ENCODE measurements around the gene FITM1.

FITM1 gene, protein sequence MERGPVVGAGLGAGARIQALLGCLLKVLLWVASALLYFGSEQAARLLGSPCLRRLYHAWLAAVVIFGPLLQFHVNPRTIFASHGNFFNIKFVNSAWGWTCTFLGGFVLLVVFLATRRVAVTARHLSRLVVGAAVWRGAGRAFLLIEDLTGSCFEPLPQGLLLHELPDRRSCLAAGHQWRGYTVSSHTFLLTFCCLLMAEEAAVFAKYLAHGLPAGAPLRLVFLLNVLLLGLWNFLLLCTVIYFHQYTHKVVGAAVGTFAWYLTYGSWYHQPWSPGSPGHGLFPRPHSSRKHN

DNA sequence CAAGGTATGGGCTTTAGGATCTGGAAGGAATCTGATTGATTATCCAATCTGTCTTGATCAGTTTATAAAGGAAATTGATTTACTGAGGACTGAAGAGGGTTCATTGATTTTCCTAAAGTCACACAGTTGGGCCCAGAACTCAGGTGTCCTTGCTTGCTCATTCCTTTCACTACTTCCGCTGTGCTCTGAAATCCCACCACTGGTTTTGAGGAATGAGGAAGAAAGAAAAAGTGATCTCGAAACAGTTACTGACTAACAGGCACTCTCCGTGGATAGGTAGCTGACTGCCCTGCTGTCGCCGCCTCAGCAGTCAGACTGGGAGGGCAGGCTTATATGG is at the start of gene FITM1:
TSS of gene FITM1 (plus strand) at position 280 of the 337 bp plus-strand sequence. CDS start 905 bp downstream, outside the sequence.
- no peak for DNase-seq (ENCODE audit: low read depth in 2 of 2)

DNA sequence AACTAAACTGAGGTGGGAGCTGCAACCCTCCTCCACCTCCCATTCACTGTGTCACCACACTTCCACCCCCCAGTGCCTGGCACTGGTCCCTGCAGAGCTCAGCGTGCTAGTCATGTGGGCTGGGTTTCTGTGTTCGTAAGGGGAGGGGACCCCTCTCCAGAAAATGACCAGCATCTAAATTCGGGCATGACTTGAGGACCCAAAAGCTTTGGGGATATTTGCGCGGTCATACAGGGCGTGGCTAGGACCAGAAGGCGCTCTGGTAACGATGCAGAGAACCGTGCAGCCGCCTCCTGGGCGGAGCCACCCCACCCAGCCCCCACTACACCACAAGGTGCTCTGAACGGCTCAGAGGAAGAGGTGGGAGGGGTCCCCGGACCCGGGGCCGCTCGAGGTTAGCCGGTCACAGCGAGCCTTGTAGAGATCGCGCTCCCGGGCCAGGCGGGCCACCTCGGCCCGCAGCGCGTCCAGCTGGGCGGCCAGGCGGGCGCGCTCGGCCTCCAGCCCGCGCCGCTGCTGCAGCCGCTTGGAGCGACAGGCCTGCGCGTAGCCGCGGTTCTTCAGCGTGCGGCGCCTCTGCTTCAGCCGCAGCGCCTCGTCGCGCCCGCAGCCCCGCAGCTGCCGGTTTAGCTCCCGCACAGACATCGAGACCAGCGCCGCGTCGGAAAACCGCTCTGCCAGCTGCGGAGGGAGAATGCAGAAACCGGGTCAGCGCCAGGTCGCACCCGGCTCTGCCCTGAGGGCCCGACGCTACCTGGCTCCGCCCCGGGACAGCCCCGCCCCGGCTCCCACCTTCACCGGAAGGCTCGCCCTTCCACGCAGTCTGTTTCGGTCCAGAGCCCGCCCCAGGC is 49.3 kb upstream of the FITM1 start:
- peak; percentile 27 to 42 for DNase-seq (ENCODE audit: low read depth in 2 of 2)

DNA sequence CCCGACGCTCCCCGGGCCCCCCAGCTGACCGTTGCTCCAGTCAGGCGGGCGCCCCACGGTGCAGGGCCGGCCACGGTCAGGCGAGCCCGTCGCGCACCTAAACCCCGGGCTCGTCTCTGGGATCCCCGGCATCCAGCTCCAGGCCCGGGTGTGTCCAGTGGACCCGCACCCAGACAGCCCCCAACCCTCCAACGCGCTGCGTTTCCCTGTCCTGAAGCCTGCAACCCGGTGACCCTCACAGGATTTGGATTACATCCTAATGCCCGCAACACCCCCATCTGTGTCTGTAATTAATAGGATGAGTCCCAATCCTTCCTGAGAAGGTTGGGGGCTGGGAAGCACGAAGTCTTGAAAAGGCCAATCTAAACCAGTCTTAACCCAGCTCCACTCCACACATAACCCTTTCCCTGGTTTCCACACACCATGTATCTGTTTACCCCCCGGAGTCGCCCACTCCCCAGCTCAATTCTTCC is 48.7 kb upstream of the FITM1 start:
- no peak for DNase-seq (ENCODE audit: low read depth in 2 of 2)

DNA sequence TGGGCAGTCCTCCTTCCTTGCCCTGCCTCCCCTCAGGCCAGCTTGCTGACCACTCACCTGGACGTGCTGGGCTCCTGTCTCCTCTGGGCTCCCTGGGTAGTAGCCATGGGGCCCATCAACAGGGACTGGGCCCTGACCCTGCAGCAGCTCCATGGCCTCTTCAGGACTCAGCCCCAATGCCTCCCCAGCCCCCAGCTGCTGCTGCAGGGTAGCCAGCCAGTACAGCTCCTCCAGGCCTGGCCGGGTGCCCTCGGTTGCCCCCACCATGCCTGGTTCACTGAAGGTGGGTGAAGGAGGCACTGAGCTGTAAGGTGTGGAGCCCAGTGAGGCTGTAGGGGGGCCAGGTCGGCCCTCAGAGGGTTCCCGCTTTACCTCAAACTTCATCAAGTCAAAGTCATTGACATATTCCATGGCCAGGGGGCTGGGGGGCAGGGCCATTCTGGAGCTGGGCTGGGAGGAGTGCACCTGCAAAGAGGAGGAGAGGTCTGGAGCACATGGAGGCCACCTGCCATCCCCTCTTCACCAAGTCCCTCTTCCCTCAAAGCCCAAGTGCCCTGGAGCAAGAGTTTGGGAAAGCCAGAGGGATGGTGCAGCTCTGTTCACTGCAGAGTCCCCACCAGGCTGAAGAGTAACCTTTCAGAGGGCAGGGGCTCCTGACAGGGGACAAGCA is 47.9 kb upstream of the FITM1 start:
- no peak for DNase-seq (ENCODE audit: low read depth in 2 of 2)

DNA sequence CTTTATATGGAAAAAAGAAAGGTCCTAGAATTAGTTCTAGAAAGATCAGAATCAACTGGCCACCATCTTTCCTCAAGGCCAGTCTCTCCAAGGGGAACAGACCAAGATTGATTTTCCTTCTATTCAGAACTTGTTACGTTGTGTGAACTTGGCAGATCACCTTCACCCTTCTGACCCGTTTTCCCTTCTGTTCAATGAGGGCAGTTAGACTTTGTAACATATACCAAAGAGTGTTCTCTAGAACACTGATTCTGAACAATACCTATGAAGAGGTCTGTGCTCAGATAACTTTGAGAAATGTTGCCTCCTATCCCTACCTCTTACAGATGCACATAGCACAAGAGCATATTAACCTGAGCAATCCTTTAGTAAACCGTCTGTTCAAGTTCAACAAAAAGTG is 47.0 kb upstream of the FITM1 start:
- DNase-seq (ENCODE audit: low read depth in 2 of 2): no peak

DNA sequence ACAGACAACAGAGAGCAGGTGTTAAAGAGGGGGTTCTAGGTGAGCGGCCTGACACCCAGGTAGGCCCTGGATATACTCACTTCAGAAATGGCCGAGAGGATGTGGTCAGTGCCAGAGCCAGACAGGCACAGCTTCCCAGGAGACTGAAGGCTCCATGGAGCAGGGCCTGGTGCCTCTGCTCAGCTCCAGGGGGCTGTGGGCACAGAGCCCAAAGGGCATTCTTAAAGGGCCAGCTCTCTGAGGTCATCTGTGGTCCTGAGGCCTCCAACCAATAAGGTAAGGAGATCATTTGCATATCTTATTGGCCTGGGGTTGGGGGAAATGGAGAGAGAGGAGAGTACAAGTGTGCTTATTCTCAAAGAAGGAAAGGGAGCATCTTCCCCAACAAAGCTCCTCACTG is 46.0 kb upstream of the FITM1 start:
- DNase-seq (ENCODE audit: low read depth in 2 of 2): no peak

DNA sequence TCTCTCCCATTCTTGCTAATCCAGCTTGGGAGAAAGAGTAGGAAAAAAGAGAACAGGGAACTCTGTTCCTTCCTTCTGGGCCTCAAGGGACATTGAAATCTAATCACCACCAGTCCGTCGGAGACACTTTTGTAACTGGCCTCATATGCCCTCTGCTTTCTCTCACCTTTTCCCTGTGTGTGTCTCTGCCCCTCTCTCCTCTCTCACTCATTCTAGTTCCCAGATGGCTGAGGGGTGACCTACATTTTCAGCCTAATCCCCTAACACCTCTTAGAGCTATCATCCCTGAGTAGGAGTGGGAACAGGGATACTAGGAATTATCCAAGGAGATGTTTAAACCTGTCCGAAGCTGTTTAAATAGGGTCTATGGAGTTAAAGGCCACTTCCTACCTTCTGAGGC is 45.2 kb upstream of the FITM1 start:
- no peak for DNase-seq (ENCODE audit: low read depth in 2 of 2)

DNA sequence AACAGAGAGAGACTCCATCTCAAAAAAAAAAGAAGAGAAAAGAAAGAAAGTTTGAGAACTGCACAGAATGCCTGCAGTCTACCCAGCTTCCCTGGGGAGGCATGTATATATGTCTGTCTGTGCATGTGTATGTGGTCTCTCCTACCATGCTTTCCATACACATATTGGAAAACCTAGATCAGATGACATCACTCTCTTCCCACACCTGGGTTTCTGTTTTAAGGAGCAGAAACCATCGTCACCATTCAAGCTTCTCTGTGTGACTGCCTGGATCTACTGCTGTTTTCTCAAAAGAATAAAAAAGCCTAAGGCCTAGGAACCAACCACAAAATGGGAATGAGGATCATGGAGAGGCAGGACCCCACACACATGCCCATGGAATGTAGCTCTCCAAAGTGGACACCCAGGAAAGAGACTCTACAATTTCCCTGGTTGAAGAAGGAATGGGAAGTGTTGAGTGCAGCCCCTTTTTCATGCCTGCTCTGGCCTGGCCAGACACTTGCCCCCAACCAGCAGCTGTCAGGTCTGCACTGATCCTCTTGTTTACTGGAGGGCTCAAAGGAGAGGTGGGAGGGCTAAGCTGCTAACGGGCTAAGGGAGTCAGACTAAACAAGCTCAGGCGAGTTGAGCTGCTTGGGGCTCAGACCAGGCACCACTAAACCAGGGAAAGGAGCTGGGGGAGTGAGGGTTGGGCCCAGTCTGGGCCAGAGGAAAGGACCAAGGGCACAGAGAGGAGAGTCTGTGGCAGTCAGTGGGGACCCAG is 44.1 kb upstream of the FITM1 start:
- no peak for DNase-seq (ENCODE audit: low read depth in 2 of 2)

DNA sequence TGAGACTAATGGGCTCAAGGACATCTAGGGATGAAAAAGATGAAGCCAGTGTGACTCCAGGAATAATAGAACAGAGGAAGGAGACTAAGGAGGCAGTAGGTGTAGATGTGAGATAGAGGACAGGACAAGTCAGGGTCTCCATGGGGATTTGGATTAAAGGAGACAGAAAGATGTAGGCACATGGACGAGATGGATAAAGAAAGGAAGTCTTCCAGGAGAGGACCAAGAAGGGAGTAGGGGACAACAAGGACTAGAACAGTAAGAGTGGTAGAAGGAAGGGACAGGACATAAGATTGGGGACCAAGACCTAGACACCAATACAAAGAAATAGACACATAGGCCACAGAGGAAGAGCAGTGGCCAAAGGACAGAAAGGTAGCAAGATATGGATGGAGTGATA is 43.5 kb upstream of the FITM1 start:
- no peak for DNase-seq (ENCODE audit: low read depth in 2 of 2)

DNA sequence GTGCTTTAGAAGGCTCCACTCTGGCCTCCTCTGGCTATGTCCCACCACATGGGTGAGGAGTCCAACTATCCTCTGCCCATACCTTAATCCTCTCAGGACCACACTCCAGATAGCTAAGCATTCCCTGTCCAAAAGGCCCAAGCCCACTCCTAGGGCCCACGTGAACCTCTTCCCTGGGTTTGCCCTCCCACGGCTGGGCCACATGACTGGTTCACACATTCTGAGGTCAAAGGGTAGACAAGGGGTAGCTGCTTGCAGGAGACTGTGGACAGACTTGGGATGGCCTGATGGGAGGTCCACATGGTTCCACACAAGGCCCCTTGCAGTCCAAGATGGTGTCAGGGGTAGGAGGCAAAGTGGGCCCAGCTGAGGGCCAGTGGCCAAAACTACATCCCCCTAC is 42.4 kb upstream of the FITM1 start:
- no peak for DNase-seq (ENCODE audit: low read depth in 2 of 2)

DNA sequence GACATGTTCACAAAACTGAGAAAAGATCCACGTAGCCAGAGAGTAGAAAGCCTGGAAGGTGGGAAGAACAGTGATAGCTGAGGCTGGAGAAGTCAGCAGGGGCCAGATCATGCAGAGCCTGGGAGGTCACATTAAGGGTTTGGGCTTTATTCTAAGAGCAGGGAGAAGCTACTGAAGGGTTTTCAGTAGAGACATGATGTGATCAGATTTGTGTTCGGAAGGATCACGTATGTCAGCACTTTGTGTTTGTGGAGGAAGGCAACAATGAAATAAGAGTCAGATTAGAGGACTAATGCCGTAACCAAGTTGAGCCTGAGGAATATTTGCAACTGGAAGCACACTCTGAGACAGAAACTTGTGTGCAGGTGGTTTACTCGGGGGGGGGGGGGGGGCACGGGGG is 40.6 kb upstream of the FITM1 start:
- no peak for DNase-seq (ENCODE audit: low read depth in 2 of 2)

DNA sequence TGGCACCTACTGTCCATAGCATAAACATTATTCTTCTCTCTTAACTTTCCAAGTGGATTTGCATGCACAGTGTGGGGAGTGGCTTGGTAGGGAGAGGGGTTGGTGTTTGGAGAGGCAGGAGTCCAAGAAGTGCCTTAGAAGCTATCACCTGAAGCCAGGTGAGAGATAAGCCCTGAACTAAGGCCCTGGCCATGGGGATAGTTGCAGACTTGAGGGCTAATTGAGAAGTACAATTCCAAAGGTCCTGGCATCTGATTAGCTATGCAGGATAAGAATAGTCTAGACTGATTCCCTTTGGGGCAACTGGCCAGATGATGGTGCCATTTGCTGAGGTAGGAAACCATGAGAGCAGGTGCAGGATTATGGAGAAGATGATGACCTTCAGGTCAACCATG is 38.4 kb upstream of the FITM1 start:
- DNase-seq (ENCODE audit: low read depth in 2 of 2): no peak

DNA sequence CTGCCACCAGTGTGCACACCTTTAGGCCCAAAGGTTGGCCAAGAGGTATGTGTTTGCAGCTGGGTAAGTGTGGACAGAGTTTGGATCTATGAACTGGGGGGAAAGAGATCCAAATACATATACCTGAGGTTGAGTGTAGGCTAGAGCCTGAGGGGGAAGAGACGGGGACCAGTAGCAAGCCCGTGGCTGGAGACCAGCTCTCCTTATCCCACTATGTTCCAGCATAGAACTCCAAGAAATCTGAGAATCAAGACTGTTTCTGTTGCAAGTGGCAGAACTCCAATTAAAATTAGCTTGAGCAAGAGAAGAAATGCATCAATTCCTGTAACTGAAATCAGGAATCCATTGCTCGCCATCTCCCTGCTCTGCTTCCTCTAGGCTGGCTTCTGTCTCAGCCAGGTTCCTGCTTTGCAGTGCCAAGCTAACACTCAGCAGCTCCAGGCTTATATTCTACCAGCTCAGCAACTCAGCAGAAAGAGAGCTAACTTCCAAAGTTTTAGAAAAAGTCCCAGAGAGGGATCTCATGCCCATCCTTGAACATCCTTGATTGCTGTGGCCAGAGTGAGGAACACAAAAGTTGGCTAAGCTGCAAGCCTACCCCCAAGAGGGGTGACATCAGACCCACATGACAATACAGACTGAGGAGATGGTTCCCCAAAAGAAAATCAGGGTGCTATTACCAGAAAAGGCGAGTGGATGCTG is 37.8 kb upstream of the FITM1 start:
- DNase-seq (ENCODE audit: low read depth in 2 of 2): no peak

DNA sequence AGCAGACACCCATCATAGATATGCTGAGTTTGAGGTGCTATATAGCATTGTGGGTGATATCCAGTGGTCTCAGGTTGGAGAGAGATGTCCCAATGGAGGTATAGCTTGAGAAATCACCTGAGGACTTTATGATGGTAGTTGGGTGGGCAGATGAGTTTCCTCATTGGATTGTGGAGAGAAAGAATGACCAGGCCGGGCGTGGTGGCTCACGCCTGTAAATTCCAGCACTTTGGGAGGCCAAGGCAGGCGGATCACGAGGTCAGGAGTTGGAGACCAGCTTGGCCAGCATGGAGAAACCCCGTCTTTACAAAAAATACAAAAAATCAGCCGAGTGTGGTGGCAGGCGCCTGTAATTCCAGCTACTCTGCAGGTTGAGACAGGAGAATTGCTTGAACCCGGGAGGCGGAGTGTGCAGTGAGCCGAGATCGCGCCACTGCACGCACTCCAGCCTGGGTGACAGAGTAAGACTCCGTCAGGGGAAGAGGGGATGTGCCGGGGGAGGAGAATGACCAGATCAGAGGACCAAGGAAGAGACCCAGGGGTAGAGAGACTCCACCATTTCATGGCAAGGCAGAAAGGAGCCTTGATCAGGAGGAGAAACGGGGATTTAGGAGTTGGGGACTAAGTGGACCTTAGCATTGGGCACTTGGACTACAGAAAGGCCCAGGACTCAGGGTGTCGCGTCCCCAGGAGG is 37.1 kb upstream of the FITM1 start:
- DNase-seq (ENCODE audit: low read depth in 2 of 2): no peak

DNA sequence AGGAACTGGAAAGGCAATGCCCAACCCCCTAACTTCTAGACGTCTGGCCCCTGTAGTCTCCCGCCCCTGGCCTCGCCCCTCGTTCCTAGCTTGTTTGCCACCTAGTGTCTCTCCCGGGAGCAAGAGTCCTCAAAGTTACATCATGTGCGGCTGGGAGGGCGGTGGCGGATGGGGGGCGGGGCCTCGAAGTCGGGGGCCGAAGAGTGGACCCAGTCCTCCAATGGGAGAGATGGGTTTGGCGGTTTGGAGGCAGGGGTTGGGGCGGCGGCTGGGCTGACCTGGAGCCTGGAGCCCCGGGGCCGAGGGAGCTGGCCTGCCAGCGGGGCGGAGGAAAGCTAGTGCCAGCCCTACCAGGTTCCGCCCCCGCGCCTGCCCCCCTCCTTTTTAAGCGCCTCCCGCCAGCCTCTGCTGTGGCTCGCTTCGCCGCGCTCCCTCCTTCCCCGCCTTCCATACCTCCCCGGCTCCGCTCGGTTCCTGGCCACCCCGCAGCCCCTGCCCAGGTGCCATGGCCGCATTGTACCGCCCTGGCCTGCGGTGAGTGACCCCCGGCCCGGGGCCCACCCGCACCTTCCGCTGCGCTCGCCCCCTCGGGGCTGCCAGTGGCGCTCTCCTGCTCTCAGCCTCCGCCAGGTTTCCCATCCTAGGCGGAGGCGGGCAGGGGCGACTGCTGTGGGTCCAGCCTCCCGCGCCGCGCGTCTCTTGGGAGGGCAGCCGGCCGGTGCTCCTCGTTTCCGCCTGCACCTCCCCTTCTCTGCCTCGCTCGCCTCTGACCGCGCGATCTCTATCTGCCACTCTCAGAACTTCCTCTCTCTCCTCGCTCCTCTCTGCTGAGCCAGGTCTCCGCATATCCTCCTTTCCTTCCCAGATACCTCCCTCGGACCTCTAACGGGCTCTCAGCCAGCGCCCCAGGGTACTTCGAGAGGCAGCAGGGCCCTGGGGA is 36.3 kb upstream of the FITM1 start, which contains the start of gene PCK2:
TSS of gene PCK2 (plus strand) at position 411 of the 940 bp plus-strand sequence. CDS start at position 506, 95 bp downstream.
- peak; percentile 47 to 57 for DNase-seq (ENCODE audit: low read depth in 2 of 2)

DNA sequence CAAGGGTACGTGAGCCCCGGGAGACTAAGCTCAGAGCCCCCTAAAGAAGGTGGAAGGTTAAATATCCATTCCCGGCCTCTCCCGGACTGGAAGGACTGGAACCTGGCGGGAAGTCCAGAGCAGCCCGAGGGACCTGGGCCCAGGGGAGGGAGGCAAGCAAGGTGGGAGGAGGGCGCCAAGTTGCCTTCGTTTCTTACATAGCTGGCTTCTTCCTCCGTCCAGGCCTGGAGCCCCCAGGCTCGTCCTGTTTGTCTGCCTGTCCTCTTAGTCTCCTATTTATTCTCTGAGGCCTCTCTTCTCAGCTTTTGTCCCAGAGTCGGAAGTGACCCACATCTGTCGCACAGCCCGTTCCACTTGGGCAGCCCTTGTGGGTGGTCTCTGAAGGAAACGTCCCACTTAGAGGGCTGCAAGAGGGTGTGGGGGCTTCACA is 35.6 kb upstream of the FITM1 start:
- no peak for DNase-seq (ENCODE audit: low read depth in 2 of 2)

DNA sequence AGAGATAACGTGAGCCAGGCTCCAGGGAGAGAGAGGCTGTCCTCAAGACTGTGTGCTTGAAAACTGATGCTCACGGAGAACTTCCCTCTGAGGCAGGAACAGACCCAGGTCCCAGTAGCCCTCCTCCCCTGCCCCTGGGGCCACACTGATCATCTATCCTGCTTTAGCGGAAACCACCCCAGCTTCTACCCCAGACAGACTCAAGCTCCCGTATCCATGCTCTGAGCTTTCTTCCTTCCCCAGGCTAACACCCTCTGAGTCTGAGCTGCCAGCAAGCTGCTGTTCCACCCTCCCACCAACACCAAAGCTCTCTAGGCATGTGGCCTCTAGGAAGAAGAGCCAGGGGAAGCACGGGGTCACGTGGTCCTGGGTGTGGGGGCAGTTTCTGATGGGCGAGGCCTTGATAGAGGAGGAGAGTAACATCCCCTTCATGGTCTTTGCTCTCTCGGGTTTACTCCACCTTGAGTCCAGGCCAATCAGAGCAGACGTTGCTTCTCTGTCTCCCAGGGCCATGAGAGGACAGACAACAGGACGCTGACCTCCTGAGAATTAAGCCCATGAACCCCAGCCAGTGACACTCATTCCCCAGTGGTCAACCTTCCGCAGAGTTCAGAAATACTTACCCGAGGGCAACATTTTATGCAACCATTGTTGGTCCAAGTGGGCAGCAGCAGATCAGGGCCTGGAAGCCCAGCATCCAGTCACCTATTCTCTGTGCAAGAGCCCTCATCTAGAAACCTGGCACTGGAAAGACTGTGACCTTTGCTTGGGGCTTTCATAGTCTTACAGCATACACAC is 35.0 kb upstream of the FITM1 start:
- no peak for DNase-seq (ENCODE audit: low read depth in 2 of 2)

DNA sequence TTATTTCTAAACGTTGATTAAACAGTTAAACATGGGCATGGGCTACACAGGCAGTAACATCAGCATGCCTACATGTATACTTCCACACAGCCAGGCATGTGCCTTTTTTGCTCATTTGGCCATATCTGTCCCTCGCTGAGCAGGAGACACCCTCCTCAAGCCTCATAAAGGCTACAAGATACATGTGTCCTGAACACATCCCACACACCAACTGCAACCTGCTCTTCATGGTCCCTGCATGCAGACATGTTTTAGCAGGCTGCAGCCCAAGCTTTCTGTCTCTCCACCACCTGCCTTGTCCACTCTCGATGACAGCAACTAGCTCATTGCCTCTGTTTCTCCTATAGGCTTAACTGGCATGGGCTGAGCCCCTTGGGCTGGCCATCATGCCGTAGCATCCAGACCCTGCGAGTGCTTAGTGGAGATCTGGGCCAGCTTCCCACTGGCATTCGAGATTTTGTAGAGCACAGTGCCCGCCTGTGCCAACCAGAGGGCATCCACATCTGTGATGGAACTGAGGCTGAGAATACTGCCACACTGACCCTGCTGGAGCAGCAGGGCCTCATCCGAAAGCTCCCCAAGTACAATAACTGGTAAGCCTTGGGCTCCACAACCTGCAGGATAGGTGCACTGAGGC is 33.8 kb upstream of the FITM1 start:
- no peak for DNase-seq (ENCODE audit: low read depth in 2 of 2)

Measured in stimulated activated CD8-positive, alpha-beta memory T cell treated with anti-CD3 and anti-CD28 coated beads, Interleukin-2, amount 100 ng/mL, for 1 hour (primary cell).